Activated naive CD8-positive, alpha-beta T cell treated with anti-CD3 and anti-CD28 coated beads for 36 hours (primary cell): ENCODE data around the gene NFIC. TPM values are rescaled to one million over a fixed set of nuclear protein-coding genes. Genes with fewer than 3 reads are reported as not detected.

ENCODE experiments used
- DNase-seq: peaks from one replicate; pipeline ENCODE4 v3.0.0; 2021
- H3K27ac Mint-ChIP-seq: one replicate; pipeline ENCODE4 v1.8.0; 2022; ENCODE audit warnings: mild to moderate bottlenecking, moderate library complexity, mixed read lengths
- H3K27me3 Mint-ChIP-seq: one replicate; pipeline ENCODE4 v1.8.0; 2022; ENCODE audit warnings: mild to moderate bottlenecking, mixed read lengths
- H3K36me3 Mint-ChIP-seq: one replicate; pipeline ENCODE4 v1.8.0; 2021; ENCODE audit warnings: mild to moderate bottlenecking, mixed read lengths
- H3K4me1 Mint-ChIP-seq: one replicate; pipeline ENCODE4 v1.8.0; 2021; ENCODE audit warnings: mixed read lengths
- H3K4me3 Mint-ChIP-seq: one replicate; pipeline ENCODE4 v1.8.0; 2022; ENCODE audit warnings: mild to moderate bottlenecking, moderate library complexity, mixed read lengths
- H3K9me3 Mint-ChIP-seq: one replicate; pipeline ENCODE4 v1.8.0; 2022; ENCODE audit warnings: mixed read lengths
- total RNA-seq, 2 experiments: library from RNA; stranded (reverse); gene quantifications; one replicate each; pipeline ENCODE4 v1.2.3, GENCODE V29; 2021

NFIC gene
- total RNA-seq, 2 experiments from 2014 or later: 19.0 to 19.5 TPM

GRCh38 chr19:3516675-3517207 lies 150.4 kb downstream of the NFIC start:
- Mint-ChIP-seq H3K36me3 (peaks cover 4% of the 10 kb centered on the region), H3K27ac (no peak overlapping the region), H3K4me3 (no peak overlapping the region), H3K4me1 (peaks cover 25% of the 10 kb centered on the region), H3K27me3 (no peaks in the 10 kb centered on the region), H3K9me3 (no peaks in the 10 kb centered on the region)
- no peak for DNase-seq

- no peaks in the 10 kb centered on the region for H3K9me3 Mint-ChIP-seq
- no peak overlapping the region for H3K27ac Mint-ChIP-seq
- H3K36me3 Mint-ChIP-seq: peaks cover 7% of the 10 kb centered on the region
- H3K4me3 Mint-ChIP-seq: no peak overlapping the region
- no peak for DNase-seq
- no peaks in the 10 kb centered on the region for H3K27me3 Mint-ChIP-seq
- peaks cover 20% of the 10 kb centered on the region for H3K4me1 Mint-ChIP-seq
Observed at GRCh38 chr19:3517638-3518037, 151.3 kb downstream of the NFIC start.

DNA sequence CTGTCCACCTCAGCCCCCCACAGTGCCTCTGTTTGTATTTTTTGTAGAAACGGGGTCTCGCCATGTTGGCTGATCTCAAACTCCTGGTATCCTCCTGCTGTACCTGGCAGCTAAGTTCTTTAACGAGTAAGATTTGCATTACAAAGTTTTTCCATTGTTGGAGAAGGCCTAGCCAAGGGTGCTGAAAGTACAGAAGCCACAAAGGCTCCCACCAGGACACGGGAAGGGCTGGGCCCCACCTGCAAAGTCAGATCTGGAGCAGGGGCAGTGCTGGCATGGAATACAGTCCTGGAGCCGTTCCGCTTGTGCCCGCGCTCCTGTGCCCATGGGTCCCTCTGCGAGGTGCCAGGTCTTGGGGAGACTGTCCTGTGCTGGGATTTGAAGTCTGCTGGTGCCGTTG lies 151.9 kb downstream of the NFIC start:
- DNase-seq: no peak
- H3K27ac Mint-ChIP-seq: no peak overlapping the region
- H3K4me3 Mint-ChIP-seq: no peak overlapping the region
- peaks cover 7% of the 10 kb centered on the region for H3K36me3 Mint-ChIP-seq
- no peaks in the 10 kb centered on the region for H3K9me3 Mint-ChIP-seq
- no peaks in the 10 kb centered on the region for H3K27me3 Mint-ChIP-seq
- H3K4me1 Mint-ChIP-seq: peaks cover 19% of the 10 kb centered on the region

DNA sequence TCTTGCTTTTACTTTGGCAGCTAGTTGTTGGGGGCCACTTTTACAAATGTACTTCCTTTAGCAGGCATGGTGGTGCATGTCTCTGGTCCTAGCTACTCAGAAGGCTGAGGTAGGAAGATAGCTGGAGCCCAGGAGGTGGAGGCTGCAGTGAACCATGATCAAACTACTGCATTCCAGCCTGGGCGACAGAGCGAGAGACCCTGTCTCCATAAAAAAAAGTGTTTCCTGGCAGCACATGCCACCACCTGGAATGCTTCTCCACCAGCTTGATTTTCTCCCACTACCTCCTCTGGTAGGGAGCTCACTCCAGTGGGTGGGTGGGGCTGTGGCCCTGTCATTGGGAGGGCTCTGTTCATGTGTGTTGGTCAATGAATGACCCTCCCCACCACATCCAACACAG lies 152.3 kb downstream of the NFIC start:
- Mint-ChIP-seq H3K9me3 (no peaks in the 10 kb centered on the region), H3K27ac (no peak overlapping the region), H3K36me3 (peaks cover 7% of the 10 kb centered on the region), H3K4me3 (no peak overlapping the region), H3K27me3 (no peaks in the 10 kb centered on the region), H3K4me1 (peaks cover 19% of the 10 kb centered on the region)
- DNase-seq: no peak

Other genes starting within 250 kb of the NFIC start
- gene GNA15, start 230.6 kb upstream of the NFIC start, total RNA-seq: 1 to 10 TPM; 7.5 to 7.8 TPM
- 10 to 100 TPM; 37.5 to 42.7 TPM for gene S1PR4, start 187.8 kb upstream of the NFIC start, total RNA-seq
- 10 to 100 TPM; 86.5 to 91.3 TPM for gene NCLN, start 180.7 kb upstream of the NFIC start, total RNA-seq
- under 1 TPM; 0.16 to 0.29 TPM for gene CELF5, start 141.9 kb upstream of the NFIC start, total RNA-seq
- gene SMIM24, start 113.9 kb downstream of the NFIC start, total RNA-seq: 1 to 10 TPM; 2.2 to 2.5 TPM
- not detected for gene SMIM44, start 116.9 kb downstream of the NFIC start, total RNA-seq
- 10 to 100 TPM; 17.2 to 18.3 TPM for gene DOHH, start 134.1 kb downstream of the NFIC start, total RNA-seq
- gene FZR1, start 139.7 kb downstream of the NFIC start, total RNA-seq: 10 to 100 TPM; 32.6 to 39.6 TPM
- gene TEKTIP1, start 172.6 kb downstream of the NFIC start, total RNA-seq: 1 to 10 TPM; 1.2 to 2.2 TPM
- 10 to 100 TPM; 73.2 to 76.1 TPM for gene MFSD12, start 191.0 kb downstream of the NFIC start, total RNA-seq
- 10 to 100 TPM; 37.1 to 41.6 TPM for gene HMG20B, start 206.4 kb downstream of the NFIC start, total RNA-seq
- under 1 TPM; 0.32 to 0.43 TPM for gene GIPC3, start 218.9 kb downstream of the NFIC start, total RNA-seq
- 1 to 10 TPM; 2.8 to 3.1 TPM for gene TBXA2R, start 240.3 kb downstream of the NFIC start, total RNA-seq